DMS153 (cell line): ENCODE data around the gene ATP2A2.
"Not testable (repeated sequence)": the region's sequence is repeated elsewhere in the genome, so short reads cannot be mapped to it uniquely, and the experiment has no call there.

Source experiments
- DNase-seq: peaks from one replicate; lab custom pipeline; 2025; lab: John Stamatoyannopoulos, UW

The ATP2A2 gene

DNA sequence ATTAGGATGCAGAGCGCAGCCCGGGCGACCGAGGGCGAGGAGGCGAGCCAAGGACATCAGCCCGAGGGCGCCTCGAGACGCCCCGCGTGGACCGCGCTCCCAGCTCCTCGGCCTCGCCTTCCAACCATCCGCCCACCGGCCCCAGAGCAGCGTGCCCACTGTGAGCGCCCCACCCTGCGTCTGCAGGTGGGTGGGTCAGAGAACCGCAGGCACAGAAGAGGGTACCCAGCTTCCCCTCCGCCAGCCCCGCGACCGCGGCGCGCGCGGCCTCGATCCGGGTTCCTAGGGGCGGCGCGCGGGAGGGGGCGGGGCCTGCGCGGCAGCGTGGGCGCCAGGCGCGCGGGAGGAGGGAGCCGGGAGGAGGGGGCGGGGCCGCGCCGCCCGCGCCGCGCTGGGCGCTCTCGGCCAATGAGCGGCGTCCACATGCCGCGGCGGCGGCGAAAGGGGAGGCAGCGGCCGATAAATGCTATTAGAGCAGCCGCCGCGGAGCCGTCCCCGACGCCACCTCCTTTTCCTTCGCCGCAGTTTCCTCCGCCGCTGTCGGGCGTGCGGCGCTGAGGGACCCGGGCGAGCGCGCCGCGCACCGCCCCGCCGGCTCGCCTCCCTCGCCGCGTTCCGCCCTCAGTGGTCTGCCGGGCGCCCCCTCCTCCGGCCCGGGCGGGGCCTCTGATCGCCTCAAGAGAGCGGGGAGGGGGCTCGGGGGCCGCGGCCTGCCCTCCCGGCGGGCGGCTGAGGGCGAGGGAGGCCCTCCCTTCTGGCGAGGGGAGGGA is at the start of gene ATP2A2:
ATP2A2 (plus strand) TSS at position 469 of the 770 bp plus-strand sequence. CDS start 543 bp downstream, outside the sequence.
- DNase-seq, result peak; percentile 87

DNA sequence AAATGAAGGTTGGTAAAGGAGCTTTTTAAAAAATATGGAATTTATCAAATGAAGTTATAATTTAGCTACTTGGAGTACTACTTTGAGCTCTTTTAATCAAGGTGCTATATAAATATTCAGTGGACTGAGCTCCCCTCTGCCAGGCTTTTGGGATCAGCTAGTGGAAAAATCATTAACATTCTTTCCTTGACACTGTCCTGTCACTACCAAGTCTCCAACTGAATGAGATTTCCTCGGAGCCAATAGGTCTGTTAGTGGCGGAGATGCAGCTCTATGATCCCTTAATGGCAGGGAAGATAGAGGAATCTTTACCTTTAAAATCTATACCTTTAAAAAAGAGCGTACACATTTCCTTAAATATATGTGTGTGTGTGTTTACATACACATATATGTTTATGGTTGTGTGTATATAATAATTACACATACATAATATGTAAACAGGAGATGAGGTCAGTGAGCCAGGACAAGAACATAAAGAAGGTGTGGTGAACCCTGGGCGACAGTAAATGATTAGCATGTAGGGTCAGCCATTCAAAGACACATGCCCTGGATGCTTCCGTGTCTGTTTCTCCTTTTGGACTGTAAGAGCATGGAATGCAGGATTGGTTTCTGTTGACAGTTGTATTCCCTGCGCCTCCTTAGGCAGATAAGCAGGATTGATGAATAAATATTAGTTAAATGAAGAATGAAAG is 47.7 kb upstream of the ATP2A2 start:
- no peak for DNase-seq

DNA sequence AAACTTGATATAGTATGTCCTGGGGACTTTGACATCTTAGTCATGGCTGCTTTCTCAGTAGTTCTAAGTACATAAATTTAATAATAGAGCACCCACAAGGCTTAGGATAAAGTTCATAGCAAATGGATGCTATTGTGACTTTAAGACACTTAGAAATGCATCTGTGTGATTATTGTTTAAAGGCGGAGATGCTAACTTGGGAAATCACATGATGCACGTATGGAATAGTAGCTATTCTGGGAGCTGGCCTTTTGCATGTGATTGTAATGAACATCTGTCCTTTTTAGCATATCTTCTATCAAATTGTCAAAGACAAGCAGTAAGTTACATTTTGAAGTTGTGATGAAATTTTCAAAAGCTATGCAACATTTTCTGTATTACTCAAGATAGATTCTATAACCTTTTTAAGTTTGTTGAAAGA is 46.7 kb upstream of the ATP2A2 start:
- no peak for DNase-seq

DNA sequence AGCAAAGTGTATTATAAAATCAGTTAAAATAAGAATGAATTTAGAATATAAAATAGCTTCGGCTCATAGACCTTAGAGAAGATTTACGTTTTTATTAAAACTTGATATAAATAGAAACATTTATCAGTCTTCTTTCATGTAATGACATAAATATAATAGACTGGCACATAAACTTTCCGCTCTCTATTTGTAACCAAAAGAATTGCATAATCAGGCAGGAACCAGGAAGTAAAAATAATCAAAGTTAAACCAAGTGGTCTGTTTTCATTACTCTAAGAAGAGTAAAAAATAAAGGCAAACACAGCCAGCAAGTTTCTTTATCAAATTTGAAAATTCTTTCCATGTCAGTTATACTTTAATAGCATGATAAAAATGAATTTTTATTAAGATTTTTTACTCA is 46.3 kb upstream of the ATP2A2 start:
- DNase-seq, result peak; percentile 34

DNA sequence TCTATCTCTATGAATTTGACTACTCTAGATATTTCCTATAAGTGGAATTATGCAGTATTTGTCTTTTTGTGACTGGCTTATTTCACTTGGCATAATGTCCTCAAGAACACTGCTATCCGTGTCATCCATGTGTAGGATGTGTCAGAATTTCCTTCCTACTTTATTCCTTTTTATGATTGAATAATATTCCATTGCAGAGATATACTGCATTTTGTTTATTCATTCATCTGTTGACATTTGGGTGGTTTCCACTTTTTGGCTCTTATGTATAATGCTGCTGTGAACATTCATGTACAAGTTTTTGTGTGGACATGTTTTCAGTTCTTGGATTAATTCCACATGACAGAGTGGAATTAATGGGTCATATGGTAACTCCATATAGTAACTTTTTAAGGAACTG is 45.7 kb upstream of the ATP2A2 start:
- DNase-seq, result no peak

DNA sequence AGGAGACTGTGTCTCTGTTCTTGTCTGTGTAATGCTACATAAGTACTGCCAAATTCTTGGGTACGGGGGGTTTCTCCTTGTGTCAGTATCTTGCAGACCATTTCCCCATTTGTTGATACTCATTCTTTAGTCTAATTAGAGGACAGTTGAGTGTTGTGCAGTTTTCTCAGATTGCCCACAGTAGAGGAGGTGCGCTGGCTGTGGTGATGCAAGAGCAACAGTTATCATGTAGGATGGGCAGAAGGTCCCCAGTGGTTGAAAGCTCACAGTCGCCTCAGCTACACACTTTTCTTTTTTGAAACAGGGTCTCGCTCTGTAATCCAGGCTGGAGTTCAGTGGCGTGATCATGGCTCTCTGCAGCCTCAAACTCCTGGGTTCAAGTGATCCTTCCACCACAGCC is 37.8 kb upstream of the ATP2A2 start:
- no peak for DNase-seq

DNA sequence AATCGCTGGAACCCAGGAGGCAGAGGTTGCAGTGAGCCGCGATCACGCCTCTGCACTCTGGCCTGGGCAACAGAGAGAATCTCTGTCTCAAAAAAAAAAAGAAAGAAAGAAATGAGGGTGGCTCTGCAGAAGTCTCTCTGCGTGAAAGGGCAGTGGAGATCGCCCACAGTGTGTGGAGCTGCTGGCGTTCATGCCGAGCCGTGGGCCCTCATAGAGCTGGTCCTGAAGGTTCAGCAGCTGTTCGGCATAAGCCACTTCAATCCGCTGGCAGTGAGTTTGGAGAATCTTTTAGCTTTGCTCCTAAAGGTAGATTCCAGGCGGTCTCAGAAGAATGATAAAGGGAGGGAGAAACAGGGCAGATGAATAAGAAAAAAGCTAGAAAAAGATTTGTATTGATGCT is 36.7 kb upstream of the ATP2A2 start:
- no peak for DNase-seq

DNA sequence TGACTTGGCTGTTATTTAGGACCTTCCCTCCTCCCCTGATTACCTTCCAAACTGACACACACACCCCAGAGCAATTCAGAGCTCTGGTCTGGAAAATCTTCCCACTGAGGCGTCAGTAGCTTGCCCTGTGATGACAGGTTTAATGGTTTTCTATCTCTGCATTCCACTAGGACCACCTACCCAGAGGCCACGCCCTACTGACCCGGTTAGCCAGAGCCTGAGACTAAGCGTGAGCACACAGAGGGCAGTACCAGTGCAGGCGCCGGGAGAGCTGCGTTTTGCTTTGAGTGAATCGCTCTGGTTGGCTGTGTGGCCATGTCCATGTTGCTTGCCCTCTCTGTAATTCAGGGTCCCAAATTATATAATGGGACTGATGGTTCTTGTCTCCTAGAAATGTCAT is 36.2 kb upstream of the ATP2A2 start:
- no peak for DNase-seq

DNA sequence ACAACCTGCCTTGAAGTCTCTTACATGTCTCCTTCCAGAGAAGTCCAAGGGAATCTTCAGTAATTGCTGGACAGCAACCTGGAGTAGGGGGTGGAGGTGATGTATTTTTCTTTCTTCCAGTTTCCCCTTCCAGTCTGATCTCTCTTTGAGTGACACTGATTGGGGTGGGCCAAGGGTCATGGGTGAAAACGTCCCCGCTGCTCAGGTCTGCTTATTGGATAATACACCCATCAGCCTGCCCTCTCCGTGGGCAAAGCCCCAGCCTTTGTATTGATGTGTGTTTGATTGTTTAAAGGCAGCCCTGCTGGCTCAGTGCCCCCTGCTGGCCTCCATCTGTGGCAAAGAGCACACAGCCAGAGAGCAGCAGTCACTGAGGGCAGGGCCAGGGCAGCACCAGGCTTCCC is 35.7 kb upstream of the ATP2A2 start:
- no peak for DNase-seq

DNA sequence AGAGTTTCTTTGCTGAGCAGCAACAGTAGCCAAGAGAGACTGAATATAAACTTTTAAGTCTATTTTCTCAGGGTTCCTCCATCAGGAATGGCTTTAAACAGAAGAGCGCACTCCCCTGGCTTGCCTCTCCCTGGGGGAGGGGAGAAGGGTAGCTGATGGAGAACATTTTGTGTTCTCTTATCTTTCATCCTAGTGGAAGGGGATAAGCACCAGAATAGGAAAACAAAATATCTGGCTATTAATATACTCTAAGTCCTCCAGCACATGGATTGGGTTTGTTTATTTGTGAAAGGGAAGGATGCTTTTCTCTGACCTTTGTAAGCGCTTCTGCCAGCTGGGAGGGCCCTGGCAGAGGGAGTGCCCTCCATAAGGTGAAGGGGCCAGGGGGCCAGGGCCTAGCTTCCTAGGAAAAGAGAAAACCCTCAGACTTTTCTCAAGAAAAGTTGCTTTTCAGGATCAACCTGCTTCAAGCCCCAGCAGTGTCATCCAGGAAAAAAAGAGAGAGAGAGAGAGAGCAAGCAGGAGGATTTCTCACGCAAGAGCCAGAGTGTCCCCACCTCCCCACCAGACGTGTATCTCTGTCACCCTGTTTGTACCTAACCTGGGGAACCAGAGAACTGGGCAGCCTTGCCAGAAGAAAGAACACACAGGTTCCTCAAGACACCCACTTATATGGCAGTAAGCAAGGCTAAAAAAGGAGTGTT is 34.3 kb upstream of the ATP2A2 start:
- no peak for DNase-seq

DNA sequence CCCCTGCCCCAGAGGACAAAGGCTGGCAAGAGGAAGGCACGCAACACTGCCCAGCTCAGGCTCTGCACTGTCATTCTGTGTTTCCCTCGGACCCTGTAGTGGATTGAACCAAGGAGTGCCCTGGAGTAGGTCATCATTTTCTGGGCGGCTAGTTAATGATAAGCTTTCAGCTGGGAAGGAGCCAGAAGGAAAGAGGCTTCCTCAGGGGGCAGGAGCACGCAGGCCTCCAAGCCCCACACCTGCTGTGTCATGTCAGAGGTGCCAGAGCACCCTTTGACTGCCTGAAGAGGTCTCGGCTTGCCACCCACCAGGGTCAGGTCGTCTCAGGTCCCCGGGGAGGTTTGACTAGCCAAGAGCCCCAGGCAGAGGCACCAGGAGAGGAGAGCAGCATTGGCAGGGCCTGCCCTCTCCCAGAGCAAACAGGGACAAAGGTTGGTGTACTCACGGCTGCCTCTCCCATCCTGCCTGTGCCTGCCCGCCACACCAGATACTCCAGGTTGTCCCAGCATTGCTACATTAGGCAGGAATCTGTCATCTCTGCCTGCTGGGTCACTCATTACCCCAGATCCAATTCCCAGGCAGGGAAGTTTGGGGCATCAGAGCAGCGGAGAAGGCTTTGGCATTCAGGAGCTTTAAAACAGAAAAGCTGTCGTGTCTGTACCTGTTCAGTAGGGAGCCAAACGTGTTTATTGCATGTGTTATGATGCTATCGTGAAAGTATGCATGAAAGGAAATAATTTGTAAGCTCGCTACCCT is 33.5 kb upstream of the ATP2A2 start:
- DNase-seq, result no peak

DNA sequence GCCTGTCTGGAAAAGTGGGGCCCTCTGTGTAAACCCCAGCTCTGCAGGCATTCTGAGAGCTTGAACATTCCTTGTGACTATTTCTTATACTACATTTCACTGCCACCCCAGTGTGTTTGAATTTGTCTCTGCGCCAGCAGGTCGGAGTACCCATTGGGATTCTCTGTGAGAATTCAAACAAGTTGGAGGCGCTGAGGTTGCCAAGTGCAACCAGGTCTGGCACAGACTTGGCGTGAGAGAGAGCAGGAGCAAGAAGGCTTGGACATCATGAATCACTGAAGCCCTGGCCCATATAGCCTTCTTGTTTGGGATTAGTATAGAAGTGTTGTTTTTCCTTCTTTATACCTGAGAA is 33.0 kb upstream of the ATP2A2 start:
- no peak for DNase-seq

DNA sequence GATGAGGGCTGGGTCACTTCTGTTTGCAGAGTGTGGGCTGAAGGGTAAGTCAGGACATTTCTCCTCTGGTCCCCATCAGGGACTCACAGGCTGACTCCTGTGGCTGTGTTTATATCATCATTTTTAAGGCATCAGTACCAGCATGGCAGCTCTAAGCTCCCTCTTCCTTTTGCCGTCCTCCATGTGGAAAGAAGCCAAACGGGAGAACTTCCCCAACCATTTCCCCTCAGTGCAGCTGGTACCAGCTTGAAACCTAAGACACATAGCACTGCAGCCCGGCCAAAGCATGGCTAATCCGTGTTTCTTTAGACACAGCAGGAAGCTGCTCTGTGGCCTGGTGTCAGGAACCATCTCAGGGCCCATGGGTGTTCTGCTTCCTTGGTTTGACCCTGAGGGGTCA is 31.9 kb upstream of the ATP2A2 start:
- DNase-seq, result no peak

DNA sequence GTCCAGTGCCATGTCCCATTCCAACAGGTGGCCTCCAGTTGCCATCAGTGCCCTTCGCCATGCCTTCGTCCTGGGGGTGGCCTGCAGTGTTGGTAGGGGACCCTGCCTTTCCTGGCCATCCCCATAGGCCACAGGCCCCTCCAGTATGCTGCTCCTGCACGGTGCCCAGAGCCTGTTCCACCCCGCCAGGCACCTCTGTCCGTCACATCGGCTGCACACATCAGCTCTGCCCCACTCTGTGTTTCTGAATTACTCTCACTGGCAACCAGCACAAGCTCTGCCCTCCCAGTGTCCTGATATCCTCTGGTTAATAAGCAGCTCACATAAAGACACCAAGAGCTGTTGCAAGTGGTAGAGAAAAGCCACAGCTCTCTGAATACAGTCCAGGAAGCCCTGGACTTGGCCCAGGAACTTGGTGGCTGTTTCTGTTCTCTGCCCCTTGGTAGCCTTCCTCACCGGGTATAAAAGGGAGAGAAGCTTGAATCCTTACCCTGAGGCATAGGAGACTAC is 31.3 kb upstream of the ATP2A2 start:
- no peak for DNase-seq

DNA sequence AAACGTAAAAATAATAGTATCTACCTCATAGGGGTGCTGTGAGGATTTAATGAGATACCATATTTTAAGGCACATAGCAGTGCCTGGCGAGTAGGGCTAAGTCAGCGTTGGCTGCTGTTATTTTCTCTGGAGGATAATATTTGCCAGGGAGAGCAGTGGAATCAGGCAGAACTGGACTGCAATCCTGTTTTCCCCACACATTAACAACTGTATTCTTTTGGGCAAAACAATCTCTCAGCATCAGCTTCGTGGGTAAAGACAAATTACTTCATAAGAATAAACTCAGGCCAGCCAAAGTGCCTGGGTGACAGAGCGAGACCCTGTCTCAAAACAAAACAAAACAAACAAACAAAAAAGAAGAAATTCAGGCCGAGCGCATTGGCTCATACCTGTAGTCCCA is 29.7 kb upstream of the ATP2A2 start:
- DNase-seq, result no peak

DNA sequence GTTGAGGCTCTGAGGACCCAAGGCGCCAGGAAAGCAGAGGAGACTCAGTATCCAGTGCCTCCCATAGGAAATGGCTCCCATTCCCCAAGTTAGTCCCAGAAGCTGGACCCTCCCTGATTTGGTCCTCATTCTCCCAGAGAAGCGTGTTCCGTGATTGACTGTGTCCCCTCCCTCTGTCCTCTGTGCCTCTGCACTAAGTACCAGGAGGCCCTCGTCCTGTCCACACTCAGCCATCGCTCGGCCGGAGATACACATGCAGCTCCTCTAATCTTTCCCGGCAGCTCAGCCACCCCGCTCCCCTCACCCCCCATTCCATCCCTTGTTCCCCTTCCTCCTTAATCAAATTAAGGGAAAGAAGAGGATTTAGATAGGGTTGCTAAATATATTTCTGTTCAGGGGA is 28.3 kb upstream of the ATP2A2 start:
- DNase-seq, result no peak

DNA sequence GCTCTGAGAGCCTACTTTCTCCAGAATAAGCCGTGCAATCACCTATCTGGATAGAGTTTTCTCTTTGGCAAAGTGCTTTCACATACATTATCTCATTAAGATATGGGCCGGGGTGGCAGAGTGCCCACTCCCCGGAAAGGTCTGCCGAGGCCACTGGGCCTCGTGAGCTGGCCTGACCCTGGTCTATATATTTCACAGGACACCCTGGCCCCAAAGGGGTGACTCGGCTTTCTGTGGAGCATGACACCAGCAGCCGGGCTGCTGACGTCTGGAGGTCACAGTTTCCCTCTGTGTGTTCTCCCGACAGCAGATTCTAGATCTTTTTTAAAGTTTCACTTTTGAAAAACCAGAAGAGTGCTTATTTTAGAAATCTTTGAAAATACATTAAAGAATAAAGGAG is 27.9 kb upstream of the ATP2A2 start:
- DNase-seq, result no peak

DNA sequence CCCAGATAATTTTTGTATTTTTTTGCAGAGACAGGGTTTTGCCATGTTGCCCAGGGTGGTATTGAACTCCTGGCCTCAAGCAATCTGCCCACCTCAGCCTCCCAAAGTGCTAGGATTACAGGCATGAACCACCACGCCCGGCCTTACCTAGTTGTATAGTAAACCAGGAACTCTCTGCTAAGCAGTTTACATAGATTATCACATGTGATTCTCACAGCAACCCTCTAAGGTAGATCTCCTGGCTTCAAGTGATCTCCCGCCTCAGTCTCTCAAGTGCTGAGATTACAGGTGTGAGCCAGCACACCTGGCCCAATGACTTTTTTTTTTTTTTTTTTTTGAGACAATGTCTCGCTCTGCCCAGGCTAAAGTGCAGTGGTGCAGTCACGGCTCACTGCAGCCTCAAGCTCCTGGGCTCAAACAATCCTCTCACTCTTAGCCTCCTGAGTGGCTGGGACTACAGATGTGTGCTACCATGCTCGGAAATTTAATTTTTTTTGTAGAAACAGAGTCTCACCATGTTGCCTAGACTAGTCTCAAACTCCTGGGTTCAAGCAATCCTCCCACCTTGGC is 26.0 kb upstream of the ATP2A2 start:
- DNase-seq, result no peak

DNA sequence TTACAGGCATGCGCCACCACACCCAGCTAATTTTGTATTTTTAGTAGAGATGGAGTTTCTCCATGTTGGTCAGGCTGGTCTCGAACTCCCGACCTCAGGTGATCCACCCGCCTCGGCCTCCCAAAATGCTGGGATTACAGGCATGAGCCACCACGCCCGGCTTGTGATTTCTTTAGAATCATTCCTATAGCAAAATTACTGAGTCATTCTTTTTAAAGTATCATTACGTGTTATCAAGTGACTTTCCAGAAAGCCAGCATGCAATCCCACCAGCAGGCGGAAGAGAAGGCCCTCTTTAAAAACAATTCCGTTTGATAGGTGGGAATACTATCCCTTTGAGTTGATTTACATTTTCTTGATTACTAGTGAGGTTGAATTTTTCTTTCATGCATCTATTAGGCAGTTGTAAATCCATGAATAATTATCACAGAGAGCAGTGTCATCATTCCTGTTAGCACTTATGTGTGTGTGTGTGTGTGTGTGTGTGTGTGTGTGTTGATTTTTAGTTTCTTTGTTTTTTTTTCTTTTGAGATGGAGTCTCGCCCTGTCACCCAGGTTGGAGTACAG is 25.1 kb upstream of the ATP2A2 start:
- not testable (repeated sequence) for DNase-seq

DNA sequence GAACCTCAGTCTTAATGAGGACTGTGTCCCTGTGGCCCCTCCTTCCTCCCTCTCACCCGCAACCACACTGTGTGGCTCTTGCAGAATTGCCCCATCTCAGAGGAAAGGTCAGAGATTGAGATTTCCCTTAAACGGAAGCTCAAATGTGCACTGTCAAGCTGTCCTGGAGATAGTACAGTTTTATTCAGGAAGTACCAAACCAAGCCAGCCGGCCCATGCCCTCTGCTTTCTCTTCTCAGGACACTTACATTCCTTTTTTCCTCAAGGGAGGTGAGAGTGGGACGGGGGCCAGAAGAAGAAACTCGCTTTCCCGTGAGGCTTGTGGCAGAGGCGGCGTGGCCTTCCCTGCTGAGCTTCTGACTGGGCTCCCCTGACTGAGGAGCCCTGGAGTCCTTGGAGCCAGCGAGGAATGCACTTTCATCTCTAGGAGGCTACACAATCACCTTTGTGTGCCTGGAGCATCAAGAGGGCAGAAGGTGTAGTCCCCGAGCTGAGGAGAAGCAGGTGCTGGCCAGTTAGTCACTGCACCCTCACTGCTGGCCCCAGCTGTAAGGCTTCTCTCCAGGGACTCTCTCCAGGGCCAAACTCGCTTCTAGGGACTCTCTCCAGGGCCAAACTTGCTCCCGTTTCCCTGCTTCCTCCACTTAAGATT is 24.1 kb upstream of the ATP2A2 start:
- no peak for DNase-seq

DNA sequence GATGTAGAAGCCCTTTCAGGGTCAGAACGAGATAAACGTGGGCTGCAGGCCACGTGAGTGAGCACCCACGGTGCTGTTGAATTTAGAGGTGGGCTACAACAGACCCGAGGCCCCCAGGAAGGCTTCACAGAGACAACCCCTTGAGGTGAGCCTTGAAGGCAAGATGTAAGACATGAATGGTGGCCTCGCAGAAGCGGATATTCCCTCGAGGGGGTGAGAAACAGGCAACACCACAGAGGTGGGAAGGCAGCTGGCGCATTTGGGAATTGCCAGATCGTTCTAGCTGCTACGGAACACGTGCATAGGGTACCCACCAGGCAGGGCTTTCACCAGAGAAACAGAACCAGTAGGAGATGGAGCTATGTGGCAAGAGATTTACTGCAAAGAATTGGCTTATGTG is 22.6 kb upstream of the ATP2A2 start:
- no peak for DNase-seq
